H1 (cell line): ENCODE results near the gene ZC3H14.

Experiments
- EZH2 ChIP-seq: fragments of 200-600 bp; sonication (generic); IDR thresholded peaks from 2 replicates; pipeline ENCODE4 v1.7.1; 2012; ENCODE audit warnings: low read depth, mild to moderate bottlenecking, moderate library complexity, low read length, inconsistent platforms; ENCODE audit not compliant: severe bottlenecking
- MAFK ChIP-seq: IDR thresholded peaks from 2 replicates; pipeline ENCODE4 v1.6.1; 2012; ENCODE audit warnings: low read depth, mild to moderate bottlenecking, improper control_type of control experiment, low read length
- POLR2AphosphoS5 ChIP-seq: IDR thresholded peaks from 2 replicates; pipeline ENCODE4 v1.6.1; 2011; ENCODE audit warnings: low read depth, low read length
- POU5F1 ChIP-seq: IDR thresholded peaks from 2 replicates; pipeline ENCODE4 v1.6.1; 2011; ENCODE audit warnings: low read depth, mild to moderate bottlenecking, low read length, moderate library complexity
- RAD21 ChIP-seq, 2 experiments: IDR thresholded peaks in 1 of 2; conservative IDR thresholded peaks in 1 of 2; 2 replicates each; pipeline ENCODE4 v1.6.1; 2011; ENCODE audit warnings: low read depth in 2 of 2, low read length in 2 of 2, improper control_type of control experiment in 1 of 2, inconsistent platforms in 1 of 2, mild to moderate bottlenecking in 1 of 2, moderate library complexity in 1 of 2
- SP4 ChIP-seq: IDR thresholded peaks from 2 replicates; pipeline ENCODE4 v1.6.1; 2012; ENCODE audit warnings: low read length, inconsistent platforms
- TCF12 ChIP-seq: IDR thresholded peaks from 2 replicates; pipeline ENCODE4 v1.6.1; 2011; ENCODE audit warnings: low read depth, mild to moderate bottlenecking, low read length
- TF ChIP-seq, protein P1 (sequence below): IDR thresholded peaks from 2 replicates; pipeline ENCODE4 v1.6.1; 2012; ENCODE audit warnings: inconsistent platforms
- TF ChIP-seq, protein P2 (sequence below), 3 experiments: IDR thresholded peaks; 1 replicate in 2 of 3; 2 replicates in 1 of 3; pipeline versions ENCODE4 v1.5.1 to v1.6.1; 2011; ENCODE audit warnings: low read length in 3 of 3, mild to moderate bottlenecking in 3 of 3, inconsistent platforms in 2 of 3, low read depth in 1 of 3, moderate library complexity in 1 of 3; ENCODE audit not compliant: insufficient read depth in 1 of 3; ENCODE audit errors: control extremely low read depth in 1 of 3
- TF ChIP-seq, protein P3 (sequence below): IDR thresholded peaks from 2 replicates; pipeline ENCODE4 v1.6.1; 2011; ENCODE audit warnings: low read length, improper control_type of control experiment

DNA sequence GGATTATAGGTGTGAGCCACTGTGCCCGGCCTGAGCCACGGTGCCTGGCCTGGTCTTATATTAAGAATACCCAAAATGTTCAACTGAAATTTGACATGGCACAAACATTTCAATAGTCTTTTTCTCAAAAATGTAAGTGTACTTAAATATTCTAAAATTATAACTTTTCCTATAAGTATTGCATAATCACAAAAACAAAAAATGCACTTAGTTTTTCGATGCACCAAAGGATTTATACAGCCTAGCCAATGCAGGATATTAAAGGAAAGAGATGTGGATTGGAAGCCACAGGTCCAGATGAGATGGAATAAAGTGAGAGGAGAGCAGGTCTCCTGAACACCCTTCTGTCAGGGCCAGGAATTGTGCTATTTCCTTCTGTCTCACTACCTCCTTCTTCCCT is 62.8 kb downstream of the ZC3H14 start:
- TF ChIP-seq, protein P1, sequence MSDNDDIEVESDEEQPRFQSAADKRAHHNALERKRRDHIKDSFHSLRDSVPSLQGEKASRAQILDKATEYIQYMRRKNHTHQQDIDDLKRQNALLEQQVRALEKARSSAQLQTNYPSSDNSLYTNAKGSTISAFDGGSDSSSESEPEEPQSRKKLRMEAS = no peak
- TF ChIP-seq, protein P2, sequence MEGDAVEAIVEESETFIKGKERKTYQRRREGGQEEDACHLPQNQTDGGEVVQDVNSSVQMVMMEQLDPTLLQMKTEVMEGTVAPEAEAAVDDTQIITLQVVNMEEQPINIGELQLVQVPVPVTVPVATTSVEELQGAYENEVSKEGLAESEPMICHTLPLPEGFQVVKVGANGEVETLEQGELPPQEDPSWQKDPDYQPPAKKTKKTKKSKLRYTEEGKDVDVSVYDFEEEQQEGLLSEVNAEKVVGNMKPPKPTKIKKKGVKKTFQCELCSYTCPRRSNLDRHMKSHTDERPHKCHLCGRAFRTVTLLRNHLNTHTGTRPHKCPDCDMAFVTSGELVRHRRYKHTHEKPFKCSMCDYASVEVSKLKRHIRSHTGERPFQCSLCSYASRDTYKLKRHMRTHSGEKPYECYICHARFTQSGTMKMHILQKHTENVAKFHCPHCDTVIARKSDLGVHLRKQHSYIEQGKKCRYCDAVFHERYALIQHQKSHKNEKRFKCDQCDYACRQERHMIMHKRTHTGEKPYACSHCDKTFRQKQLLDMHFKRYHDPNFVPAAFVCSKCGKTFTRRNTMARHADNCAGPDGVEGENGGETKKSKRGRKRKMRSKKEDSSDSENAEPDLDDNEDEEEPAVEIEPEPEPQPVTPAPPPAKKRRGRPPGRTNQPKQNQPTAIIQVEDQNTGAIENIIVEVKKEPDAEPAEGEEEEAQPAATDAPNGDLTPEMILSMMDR (IDR thresholded peaks at IDR 0.05; ENCODE audit: control extremely low read depth in 1 of 3, insufficient read depth in 1 of 3, low read depth in 1 of 3, low read length in 3 of 3) = no peak
- TF ChIP-seq SP4 = no peak
- TF ChIP-seq POU5F1 = no peak
- TF ChIP-seq RAD21 (IDR thresholded peaks at IDR 0.05 in 1 of 2, conservative IDR thresholded peaks at IDR 0.05 in 1 of 2; ENCODE audit: low read depth in 2 of 2, low read length in 2 of 2) = no peak
- no peak for TF ChIP-seq MAFK
- no peak for TF ChIP-seq TCF12
- no peak for TF ChIP-seq EZH2
- TF ChIP-seq POLR2AphosphoS5 = no peak
- TF ChIP-seq, protein P3, sequence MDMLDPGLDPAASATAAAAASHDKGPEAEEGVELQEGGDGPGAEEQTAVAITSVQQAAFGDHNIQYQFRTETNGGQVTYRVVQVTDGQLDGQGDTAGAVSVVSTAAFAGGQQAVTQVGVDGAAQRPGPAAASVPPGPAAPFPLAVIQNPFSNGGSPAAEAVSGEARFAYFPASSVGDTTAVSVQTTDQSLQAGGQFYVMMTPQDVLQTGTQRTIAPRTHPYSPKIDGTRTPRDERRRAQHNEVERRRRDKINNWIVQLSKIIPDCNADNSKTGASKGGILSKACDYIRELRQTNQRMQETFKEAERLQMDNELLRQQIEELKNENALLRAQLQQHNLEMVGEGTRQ = no peak
